Measurements from ENCODE around the gene ZNF189.
"Not testable (repeated sequence)": the region's sequence is repeated elsewhere in the genome, so short reads cannot be mapped to it uniquely, and the experiment has no call there.

The ZNF189 gene

DNA sequence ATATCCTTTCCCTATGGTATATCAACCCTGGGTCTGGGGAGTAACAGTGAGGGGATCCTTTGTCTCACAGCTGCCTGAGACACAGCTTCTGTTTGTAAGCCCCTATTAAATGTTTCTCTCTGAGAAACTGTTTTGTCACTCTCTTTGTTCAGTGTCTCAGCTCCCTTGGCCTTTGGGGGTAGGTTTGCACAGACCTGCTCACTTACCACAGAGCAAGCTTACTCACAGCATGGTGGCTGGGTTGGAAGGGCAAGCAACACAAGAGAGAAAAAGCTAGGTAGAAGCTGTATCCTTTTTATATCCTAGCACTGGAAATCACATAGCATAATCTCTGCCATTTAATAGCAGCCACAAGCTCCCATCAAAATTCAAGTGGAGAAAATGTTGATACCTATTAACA is 18.4 kb upstream of the ZNF189 start:
- DNase-seq (ENCODE audit: low spot score) = no peak

DNA sequence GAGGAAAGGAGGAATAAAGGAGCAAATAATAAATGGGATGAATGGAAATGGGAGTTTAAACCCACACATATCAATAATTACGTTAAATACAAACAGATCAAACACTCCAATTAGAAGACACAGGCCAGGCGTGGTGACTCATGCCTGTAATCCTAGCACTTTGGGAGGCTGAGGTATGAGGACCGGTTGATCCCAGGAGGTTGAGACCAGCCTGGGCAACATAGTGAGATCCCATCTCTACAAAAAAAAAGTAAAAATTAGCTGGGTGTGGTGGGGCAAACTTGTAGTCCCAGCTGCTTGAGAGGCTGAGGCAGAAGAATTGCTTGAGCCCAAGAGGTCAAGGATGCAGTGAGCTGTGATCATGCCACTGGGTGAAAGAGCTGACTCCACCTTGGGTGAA is 17.5 kb upstream of the ZNF189 start:
- DNase-seq (ENCODE audit: low spot score) = no peak

DNA sequence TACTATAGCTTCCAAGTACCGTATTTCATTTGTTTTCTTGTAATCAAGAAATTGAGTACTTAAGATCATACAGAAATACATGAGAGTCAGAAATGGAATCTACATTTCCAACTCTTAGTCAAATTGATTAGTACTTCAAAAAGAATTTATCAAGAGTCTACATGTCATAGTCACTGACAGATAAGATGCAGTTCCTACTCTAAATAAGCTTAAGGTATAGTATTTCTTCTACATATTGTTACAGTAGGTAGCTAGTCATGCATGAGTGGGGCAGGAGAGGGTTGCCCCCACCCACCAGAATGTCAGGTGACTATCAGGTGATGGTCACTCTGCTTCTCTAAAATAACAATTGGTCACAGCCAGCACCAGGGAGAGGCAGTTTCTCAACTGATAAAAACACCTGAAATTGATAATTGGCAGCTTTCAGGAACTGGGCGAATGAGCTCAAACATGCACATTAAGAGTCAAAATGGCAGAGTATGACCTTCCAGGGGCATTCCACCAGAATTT is 16.8 kb upstream of the ZNF189 start:
- no peak for DNase-seq (ENCODE audit: low spot score)

DNA sequence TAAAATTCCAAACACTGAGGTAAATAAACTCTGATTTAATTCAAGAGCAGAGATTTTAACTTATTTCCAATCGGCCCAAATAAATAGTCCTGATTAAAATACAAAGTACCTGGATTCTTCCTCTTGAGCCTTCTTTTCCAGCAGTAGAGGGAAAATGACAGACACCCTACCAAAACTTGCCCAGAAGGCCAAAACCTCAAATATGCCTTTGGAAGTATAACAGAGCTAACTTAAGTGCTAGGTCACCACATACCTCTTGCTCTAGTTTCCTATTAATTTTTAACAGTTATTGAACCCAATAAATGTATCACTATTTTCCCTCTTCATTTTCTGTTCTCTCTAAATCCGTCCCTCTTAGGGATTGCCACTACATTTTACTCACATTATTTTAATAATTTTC is 15.3 kb upstream of the ZNF189 start:
- DNase-seq (ENCODE audit: low spot score) = no peak

DNA sequence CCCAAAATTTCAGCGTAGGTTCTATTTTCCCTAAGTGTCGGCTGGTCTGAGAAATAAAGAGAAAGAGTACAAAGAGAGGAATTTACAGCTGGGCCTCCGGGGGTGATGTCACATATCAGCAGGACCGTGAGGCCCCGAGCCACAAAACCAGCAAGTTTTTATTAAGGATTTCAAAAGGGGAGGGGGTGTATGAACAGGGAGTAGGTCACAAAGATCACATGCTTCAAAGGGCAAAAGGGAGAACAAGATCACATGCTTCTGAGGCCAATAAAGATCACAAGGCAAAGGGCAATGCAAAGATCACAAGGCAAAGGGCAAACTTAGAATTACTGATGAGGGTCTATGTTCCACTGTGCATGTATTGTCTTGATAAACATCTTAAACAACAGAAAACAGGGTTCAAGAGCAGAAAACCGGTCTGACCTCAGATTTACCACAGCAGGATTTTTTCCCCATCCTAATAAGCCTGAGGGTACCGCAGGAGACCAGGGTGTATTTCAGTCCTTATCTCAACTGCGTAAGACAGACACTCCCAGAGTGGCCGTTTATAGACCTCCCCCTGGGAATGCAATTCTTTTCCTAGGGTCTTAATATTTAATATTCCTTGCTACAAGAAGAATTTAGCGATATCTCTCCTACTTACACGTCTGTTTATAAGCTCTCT is 13.6 kb upstream of the ZNF189 start, which contains the start of gene BAAT:
TSS of gene BAAT (minus strand) at position 134 of the 664 bp plus-strand sequence. CDS start 13,602 bp downstream, outside the sequence.
- DNase-seq (ENCODE audit: low spot score) = not testable (repeated sequence)

DNA sequence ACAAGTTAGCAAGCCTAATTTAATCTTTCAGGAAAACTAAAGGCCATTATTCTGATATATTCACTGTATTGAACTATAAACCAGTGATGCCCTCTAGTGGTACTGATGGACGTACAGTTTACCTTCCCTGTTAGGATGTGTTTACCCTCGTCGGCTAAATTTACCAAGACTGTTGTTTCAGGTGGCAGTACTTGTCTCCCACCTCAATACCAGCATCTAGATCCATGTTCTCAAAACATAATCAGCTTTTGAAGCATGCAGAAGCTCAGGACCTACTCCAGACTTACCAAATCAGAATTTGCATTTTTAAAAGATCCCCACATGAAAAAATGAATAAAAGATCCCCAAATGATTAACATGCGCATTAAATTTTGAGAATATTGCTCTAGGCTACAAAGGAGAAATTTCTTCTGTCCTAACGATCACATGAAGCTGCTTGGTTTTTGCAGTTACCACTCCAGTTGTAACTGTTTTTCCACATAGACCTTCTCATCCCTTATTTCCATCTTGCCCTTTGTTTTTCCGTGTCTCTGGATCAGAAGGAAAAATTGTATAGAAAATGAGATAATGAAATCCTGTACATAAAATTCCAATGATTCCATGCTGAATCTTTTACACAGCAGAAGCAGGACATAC is 10.7 kb upstream of the ZNF189 start:
- DNase-seq (ENCODE audit: low spot score) = peak; percentile 33

DNA sequence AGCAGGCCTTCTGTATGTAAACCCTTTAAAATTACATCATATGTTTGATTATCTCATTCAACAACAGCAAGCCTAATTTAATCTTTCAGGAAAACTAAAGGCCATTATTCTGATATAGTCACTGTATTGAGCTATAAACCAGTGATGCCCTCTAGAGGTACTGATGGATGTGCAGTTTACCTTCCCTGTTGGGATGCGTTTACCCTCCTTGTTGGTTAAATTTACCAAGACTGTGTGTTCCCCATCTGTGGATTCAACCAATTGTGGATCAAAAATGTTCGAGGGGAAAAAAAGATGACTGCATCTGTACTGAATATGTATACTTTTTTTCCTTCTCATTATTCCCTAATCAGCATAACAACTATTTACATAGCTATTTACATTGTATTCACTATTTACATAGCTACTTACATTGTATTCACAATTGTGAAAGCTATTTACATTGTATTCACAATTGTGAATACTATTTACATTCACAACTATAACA is 10.1 kb upstream of the ZNF189 start:
- DNase-seq (ENCODE audit: low spot score) = no peak

DNA sequence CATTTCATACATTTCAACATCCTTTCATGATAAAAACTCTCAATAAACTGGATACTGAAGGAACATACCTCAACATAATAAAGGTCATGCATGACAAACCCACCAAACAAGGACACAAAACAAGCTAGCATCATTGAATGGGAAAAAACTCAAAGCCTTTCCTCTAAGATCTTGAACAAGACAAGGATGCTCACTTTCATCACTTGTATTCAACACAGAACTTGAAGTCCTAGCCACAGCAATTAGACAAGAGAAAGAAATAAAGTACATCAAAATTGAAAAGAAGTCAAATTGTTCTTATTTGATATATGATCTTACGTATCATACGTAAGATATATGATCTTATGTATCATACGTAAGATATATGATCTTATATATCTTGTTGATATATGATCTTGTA is 5.5 kb upstream of the ZNF189 start:
- no peak for DNase-seq (ENCODE audit: low spot score)

DNA sequence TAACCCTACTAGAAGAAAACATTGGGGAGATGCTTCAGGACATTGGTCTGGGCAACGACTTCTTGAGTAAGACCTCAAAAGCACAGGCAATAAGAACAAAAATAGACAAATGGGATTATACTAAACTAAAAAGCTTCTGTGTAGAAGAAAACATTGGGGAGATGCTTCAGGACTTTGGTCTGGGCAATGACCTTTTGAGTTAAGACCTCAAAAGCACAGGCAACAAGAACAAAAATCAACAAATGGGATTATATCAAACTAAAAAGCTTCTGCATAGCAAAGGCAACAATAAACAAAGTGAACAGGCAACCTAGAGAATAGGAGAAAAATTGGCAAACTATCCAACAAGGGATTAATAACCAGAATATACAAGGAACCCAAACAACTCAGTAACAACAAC is 4.0 kb upstream of the ZNF189 start:
- no peak for DNase-seq (ENCODE audit: low spot score)

DNA sequence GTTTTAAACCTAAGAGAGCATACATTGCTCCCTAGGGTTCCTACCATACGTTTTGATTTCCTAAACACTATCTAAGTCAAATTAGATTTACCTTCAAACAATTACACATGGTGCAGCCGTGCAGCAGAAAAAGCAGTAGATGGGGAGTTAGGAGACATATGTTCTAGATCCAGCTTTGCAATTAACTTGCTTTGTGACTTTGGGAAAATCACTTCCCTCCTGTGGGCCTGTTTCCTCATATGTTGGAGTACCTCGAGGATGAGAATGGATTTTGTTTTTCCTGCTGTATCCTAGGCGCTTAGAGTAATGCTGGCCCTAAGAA is 944 bp upstream of the ZNF189 start:
- no peak for DNase-seq (ENCODE audit: low spot score)

DNA sequence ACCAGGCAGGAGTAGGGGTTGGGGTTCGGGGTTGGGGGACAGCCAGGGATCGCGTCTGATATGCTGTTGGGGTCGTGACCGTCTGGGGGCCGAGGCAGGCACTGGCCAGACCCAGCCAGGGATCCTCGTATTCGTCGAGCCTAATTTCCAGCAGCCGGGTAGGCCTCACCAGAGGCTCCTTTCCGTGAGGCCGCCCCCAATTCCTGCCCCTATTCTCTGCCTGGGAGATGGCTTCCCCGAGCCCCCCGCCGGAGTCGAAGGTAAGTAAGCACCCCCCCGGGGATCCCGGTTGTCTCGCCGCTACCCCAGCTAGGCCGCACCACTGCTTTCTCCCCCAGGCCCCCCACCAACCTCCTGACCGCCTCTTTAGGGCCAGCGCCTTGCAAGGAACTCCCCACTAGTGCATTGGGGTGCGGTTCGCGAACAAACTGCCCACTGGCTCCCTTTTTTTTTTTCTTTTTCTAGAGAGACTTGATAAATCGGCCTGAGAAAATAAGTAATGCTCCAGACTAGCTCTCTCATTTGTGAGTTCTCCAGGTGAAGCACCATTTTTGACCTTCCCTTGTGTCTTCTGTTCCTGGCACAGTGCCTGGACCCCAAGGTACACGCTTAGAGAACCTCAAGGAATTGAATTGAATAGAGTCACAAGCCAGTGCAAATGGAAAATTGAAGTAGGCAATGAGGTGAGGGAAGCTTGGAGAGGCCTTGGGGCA is 435 bp downstream of the ZNF189 start:
- DNase-seq (ENCODE audit: low spot score) = no peak

DNA sequence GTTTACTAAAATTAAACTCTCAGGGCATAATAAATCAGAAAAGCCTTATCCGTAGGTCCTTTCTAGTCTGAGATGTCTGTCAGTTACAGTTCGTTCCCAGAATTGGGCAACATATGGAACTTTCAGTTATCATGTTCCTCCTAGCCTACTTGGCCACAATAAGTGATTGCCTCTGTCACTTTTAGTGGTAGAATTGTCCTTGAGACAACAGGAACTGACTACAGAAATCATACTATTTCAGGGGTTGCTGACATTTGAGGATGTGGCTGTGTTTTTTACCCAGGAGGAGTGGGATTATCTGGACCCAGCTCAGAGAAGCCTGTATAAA is 956 bp downstream of the ZNF189 start:
- DNase-seq (ENCODE audit: low spot score) = no peak

DNA sequence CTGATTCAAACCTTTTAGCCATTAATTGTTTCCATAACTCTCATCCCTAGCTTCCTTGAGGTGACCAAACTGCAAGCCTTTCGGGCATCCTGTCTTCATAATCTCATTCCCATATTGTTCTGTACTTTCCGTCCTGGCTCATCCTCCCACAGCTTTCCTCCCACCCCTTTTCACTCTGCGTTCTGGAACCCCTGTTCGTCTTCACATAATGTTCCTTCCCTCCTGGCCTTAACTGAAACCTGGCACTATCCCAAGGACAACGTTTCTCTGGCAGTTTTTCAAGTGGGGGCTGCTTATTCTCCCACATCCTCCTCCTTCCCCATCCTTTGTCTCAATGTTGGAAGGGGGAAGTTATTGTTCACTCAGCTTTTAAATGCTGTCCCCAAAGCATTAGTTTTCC is 1.5 kb downstream of the ZNF189 start:
- no peak for DNase-seq (ENCODE audit: low spot score)

DNA sequence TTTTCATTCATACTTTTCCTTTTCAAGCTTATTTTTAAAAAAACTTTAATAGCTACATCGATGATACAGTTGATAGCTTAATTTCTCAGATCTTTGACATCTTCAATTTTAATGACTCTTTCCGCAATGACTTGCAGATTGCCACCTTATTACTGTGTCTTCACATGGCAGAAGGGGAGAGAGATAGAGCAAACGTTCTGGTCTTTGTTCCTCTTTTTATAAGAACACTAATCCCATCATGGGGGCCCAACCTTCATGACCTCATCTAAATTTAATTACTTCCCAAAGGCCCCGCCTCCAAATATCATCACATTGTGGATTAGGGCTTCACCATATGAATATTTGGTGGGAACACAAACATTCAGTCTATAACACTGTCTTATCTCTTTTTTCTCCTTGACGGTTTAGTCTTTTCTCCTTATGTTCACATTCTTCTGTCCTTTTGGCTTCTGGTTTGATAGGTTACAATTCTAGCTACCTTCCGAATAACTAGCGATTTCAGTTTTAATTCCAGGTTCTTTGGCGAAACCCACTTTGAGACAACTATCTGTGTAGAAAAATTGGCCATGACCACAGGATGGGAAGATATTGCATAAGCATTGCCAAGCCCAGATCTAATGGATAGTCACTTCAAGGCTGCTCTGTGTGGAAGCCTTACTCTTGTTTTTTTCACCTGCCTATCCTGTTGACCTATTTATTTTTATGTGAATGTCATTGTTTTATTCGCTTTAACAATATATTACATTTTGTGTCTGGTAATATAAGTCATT is 5.0 kb downstream of the ZNF189 start:
- no peak for DNase-seq (ENCODE audit: low spot score)

DNA sequence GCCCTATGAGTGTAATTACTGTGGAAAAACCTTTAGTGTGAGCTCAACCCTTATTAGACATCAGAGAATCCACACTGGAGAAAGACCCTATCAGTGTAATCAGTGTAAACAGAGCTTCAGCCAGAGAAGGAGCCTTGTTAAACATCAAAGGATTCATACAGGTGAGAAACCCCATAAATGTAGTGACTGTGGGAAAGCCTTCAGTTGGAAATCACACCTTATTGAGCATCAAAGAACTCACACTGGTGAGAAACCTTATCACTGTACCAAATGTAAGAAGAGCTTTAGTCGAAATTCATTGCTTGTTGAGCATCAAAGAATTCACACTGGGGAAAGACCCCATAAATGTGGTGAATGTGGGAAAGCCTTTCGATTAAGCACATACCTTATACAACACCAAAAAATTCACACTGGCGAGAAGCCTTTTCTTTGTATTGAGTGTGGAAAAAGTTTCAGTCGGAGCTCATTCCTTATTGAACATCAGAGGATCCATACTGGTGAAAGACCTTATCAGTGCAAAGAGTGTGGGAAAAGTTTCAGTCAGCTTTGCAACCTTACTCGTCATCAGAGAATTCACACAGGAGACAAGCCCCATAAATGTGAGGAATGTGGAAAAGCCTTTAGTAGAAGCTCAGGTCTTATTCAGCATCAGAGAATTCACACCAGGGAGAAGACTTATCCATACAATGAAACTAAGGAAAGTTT is 9.9 kb downstream of the ZNF189 start:
- DNase-seq (ENCODE audit: low spot score) = no peak

DNA sequence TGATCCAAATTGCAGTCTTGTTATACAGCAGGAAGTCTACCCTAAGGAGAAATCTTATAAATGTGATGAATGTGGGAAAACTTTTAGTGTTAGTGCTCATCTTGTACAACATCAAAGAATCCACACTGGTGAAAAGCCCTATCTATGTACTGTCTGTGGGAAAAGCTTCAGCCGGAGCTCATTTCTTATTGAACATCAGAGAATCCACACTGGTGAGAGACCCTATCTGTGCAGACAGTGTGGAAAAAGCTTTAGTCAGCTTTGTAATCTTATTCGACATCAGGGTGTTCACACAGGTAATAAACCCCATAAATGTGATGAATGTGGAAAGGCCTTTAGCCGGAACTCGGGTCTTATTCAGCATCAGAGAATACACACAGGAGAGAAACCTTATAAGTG is 10.4 kb downstream of the ZNF189 start:
- DNase-seq (ENCODE audit: low spot score) = no peak

DNA sequence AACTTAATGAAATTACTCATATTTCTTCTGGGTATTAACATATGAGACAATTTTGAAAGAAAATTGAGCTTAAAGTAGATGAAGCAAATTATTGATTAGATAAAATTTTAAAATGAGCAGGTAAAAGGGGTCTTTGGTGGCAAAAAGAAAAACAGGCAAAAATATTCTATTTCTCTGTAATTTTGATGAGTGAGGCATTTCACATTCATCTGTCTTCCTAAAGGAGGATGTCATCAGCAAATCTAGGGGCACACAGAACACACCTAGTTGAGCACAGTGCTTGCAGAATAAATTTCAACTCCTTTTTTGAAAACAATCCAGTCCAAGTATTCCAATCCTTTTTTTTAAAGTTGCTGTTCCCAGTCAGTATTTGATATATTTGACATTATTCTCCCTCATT is 16.2 kb downstream of the ZNF189 start:
- no peak for DNase-seq (ENCODE audit: low spot score)

DNA sequence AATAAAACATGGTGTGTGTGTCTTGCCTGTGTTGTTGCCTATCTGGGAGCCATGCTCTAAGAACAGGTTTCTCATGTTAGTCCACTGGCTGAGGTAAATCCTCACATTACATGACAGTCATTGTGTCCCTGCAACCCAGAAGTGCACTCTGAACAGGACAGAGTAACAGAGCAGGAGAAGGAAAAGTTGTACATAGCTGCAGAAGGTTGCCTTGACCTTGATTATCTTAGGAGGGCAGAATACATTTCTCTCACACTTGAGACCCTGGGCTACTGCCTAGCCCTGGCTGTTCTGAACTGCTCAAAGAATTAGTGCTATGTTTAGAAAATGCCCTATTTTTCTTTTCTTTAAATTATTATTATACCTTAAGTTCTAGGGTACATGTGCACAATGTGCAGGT is 16.9 kb downstream of the ZNF189 start:
- DNase-seq (ENCODE audit: low spot score) = no peak

DNA sequence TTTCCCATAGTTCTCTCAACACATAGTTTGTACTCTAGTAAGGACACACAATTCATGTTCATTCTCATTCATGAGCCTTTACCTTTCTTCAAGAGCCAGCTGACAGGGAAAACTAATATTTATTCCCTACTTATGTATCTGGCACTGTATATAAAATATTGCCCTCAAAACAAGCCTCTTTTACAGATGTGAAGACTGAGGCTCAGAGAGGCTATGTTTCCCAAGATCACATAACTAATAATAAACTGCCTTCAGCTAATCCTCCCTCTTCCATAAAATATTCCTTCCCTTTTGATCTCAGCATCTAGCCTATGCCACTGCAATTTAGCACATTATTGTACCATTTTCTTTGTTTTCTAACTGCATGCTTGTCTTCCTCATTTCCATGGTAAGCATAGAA is 18.7 kb downstream of the ZNF189 start:
- DNase-seq (ENCODE audit: low spot score) = no peak

DNA sequence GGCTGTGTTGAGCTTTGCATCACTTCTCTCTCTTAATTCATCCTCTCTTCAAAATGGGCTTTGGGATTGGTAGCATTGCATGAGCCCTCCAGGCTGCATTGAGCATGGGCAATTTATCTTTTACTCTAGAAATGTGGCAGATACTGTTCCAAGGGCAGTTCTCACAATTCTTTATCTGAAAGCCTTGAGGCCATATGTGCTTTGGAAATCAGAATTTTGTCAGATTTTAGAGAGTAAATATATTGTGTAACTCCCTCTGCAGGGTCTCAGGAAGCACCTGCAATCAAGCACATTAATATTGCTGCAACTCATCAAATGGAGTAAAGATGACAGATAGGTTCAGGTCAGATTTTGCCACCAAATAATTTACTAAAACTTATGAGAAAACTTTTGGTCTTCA is 19.3 kb downstream of the ZNF189 start:
- no peak for DNase-seq (ENCODE audit: low spot score)

DNA sequence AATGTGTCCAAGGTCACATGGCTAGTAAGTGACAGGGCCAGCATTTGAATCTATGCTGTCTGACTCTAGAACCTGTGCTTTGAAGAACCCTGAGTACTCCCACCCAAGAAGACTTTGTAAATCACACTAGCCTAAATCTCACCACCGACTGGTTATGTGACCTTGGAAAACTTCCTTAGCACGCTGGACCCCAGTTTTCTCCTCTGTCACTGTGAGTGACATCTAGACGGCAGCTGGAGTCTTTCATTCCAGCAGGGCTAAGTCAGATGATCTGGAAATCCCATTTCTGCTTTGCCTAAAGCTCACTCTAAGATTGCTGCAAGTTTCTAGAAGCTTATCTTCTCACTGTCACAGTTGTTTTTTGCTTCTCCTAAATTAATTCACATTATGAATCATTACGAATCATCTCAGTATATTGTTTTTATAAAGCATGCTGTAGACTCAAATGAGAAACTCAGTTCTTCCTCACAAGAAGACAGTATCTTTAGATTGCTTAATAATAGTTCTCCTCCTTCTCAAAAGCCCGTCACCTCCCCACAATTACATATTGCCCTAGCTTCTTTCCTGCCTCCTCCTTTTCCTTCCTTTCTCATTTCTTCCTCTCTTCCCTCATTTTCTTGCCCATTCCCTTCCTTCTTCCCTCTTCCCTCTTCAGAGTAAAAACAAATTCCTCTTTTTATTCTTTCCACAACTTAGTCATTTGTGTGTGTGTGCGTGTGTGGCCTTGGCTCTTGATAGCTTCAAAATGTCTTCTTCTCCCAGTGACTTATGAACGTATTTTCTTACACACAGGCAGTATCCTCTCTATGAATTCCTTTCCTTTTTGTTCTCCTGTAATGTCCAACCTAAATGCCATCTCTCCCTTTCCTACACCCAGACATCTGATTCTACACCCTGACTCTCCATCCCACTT is 20.1 kb downstream of the ZNF189 start:
- DNase-seq (ENCODE audit: low spot score) = no peak
